HFFc6 (cell line): ENCODE results near the gene ADAD2. TPM values are rescaled to one million over a fixed set of nuclear protein-coding genes. Genes with fewer than 3 reads are reported as not detected.

ENCODE experiments used
- DNase-seq: peaks from one replicate; pipeline ENCODE4 v3.0.0-alpha.2; 2018
- H3K27ac Mint-ChIP-seq: 2 replicates; pipeline ENCODE4 v1.8.0; 2020; ENCODE audit warnings: mild to moderate bottlenecking, mixed read lengths
- H3K27me3 Mint-ChIP-seq: 2 replicates; pipeline ENCODE4 v1.8.0; 2021; ENCODE audit warnings: mild to moderate bottlenecking, moderate library complexity, mixed read lengths; ENCODE audit not compliant: insufficient read depth
- H3K36me3 Mint-ChIP-seq: 2 replicates; pipeline ENCODE4 v1.8.0; 2021; ENCODE audit warnings: low read depth, mixed read lengths
- H3K4me1 Mint-ChIP-seq: 2 replicates; pipeline ENCODE4 v1.8.0; 2020; ENCODE audit warnings: low read depth, mixed read lengths
- H3K4me3 Mint-ChIP-seq: 2 replicates; pipeline ENCODE4 v1.8.0; 2020; ENCODE audit warnings: mild to moderate bottlenecking, moderate library complexity, mixed read lengths
- H3K9me3 Mint-ChIP-seq: 2 replicates; pipeline ENCODE4 v1.8.0; 2020; ENCODE audit warnings: mild to moderate bottlenecking, mixed read lengths
- CTCF ChIP-seq: fragments of 200-600 bp; sonication (generic); IDR thresholded peaks from 2 replicates; pipeline ENCODE4 v1.5.0; 2021; ENCODE audit warnings: antibody characterized with exemption, mild to moderate bottlenecking
- long read RNA-seq: library from polyadenylated mRNA; unstranded; transcript quantifications from one replicate; pipeline ENCODE4 v2.0.0, GENCODE V29; 2019
- total RNA-seq, 6 experiments: library from RNA; stranded (reverse); fragmentation: NEBNext Ultra II Directional; extraction: Animal tissue kit (Norgen Biotek cat#: 25700); gene quantifications; 2 replicates in 1 of 6; 3 replicates in 5 of 6; pipeline ENCODE4 v1.2.3, GENCODE V29; 2021

ADAD2 gene
- total RNA-seq, result not detected
- long read RNA-seq, result 0 reads

- Mint-ChIP-seq H3K27ac (no peak within 1 kb of the TSS), H3K9me3 (no peaks in the 10 kb centered on the region), H3K27me3 (peaks cover 17% of the 10 kb centered on the region), H3K4me1 (no peaks in the 10 kb centered on the region), H3K4me3 (no peak within 1 kb of the TSS), H3K36me3 (no peaks in the 10 kb centered on the region)
- no peak for TF ChIP-seq CTCF
- no peak for DNase-seq
These were observed at the start of gene ADAD2 for GRCh38 chr16:84190731-84191388. Gene ADAD2 (plus strand): TSS chr16:84191157. CDS start chr16:84191231, 74 bp downstream.

GRCh38 chr16:84143081-84143480, 47.9 kb upstream of the ADAD2 start:
- no peak overlapping the region; the same call in 1 of the 2 replicates for H3K4me3 Mint-ChIP-seq
- no peak for TF ChIP-seq CTCF
- no peak for DNase-seq

DNA sequence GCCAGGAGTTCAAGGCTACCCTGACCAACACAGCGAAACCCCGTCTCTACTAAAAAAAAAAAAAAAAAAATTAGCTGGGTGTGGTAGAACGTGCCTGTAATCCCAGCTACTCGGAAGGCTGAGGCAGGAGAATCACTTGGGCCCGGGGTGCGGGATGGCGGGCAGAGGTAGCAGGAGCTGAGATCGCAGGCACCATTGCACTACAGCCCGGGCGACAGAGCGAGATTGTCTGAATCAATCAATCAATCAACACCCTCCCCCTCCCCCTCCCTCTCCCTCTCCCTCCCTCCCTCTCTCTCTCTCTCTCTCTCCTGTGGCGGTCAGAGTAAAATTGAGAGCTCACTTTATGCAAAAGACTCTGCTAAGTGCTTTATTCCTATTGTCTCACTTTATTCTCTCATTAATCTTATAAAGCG, 47.2 kb upstream of the ADAD2 start:
- peak overlapping the region; percentile 46; the same call in 1 of the 2 replicates for H3K27ac Mint-ChIP-seq
- DNase-seq, result no peak
- no peak for TF ChIP-seq CTCF
- H3K4me3 Mint-ChIP-seq, result peak overlapping the region; percentile 98
- 0 out of 2 replicates have a peak, but pooled peaks cover under 1% of the 10 kb centered on the region for H3K27me3 Mint-ChIP-seq
- H3K9me3 Mint-ChIP-seq, result no peaks in the 10 kb centered on the region
- peaks cover 19% of the 10 kb centered on the region for H3K4me1 Mint-ChIP-seq
- no peaks in the 10 kb centered on the region for H3K36me3 Mint-ChIP-seq

More at GRCh38 chr16:84143081-84143480, 47.9 kb upstream of the ADAD2 start:
- no peaks in the 10 kb centered on the region for H3K9me3 Mint-ChIP-seq
- H3K36me3 Mint-ChIP-seq, result no peaks in the 10 kb centered on the region
- H3K4me1 Mint-ChIP-seq, result peaks cover 25% of the 10 kb centered on the region
- no peaks in the 10 kb centered on the region for H3K27me3 Mint-ChIP-seq
- H3K27ac Mint-ChIP-seq, result no peak overlapping the region

DNA sequence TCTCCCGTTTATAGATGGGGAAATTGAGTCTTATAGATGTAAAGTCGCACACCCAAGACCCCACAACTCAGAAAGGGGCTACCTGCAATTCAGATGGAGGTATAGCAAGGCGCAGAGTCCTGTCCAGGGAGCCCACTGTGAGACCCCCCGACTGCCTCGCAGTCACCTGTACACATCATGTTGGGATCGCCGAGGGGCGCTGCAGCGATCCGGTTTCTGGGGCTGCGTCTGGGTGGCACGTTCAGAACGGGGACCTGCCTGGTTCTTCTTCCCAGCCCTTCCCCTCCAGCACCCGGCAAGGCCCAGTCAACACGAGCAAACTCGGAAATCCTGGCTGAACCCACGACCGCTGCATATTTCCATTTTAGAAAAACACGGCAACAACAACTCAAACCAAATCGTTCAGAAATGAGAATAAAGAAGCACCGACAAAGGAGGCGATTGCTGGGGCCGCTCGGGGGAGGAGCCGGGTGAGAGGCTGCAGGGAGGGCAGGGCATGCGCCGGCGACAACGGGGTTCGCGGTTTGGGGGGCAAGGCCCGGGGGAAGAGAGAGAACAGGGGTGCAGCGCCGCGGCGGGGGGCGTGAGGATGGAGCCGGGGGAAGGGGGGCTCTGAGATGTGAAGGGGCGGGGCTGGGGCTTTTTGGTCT, 46.6 kb upstream of the ADAD2 start:
- no peak for DNase-seq
- Mint-ChIP-seq H3K4me3 (peak overlapping the region; percentile 98), H3K36me3 (no peaks in the 10 kb centered on the region), H3K27me3 (peaks cover 1% of the 10 kb centered on the region; the same call in 1 of the 2 replicates), H3K4me1 (peaks cover 14% of the 10 kb centered on the region), H3K27ac (peak overlapping the region; percentile 46), H3K9me3 (no peaks in the 10 kb centered on the region)
- TF ChIP-seq CTCF, result no peak

DNA sequence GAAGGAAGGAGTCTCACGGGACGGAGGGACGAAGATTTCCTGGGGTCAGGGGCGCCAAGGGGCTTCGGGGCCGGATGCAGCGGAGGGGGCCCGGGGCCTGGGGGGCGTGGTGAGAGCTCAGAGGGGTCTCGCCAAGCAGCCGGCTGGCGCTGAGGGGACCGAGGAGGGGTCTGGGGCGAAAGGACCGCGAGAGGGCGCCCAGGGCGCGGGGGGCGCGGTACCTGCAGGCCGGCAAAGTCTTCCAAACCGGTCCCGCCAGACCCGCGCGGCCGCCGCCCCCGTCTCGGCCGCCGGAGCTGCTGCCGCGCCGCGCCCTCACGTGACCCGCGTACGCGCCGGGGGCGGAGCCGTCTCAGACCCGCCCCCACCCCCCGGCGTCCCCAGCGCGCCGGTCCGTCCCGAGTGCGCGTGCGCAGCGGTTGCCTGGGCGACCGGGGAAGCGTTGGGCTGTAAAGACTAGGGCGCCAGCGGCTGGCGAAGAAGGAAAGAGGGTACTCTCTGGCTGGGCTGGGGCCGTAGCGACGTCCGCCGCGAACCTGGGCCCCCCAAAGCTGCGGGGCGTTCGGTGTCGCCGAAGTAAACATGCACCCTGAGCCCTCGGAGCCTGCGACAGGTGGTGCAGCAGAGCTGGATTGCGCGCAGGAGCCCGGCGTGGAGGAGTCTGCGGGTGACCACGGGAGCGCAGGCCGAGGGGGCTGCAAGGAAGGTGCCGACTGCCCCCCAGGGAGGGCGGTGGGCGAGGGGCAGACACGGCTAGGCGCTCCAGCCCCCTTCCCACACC, 45.9 kb upstream of the ADAD2 start, which contains the start of the genes DNAAF1 and HSDL1:
DNAAF1 (plus strand) TSS at position 450 of the 781 bp plus-strand sequence; CDS start at position 583, 133 bp downstream.
HSDL1 (minus strand) TSS at position 319 of the 781 bp plus-strand sequence. CDS start 13,856 bp downstream, outside the sequence.
- Mint-ChIP-seq H3K27me3 (peaks cover 4% of the 10 kb centered on the region), H3K4me3 (peak within 1 kb of the TSS; percentile 98), H3K4me1 (peaks cover 13% of the 10 kb centered on the region), H3K36me3 (no peaks in the 10 kb centered on the region), H3K9me3 (no peaks in the 10 kb centered on the region), H3K27ac (peak within 1 kb of the TSS; percentile 46)
- peak; percentile 63 for DNase-seq
- TF ChIP-seq CTCF, result peak; percentile 44
